COR-L47 (cell line): Measurements from ENCODE around the gene NRDC.
"Not testable (repeated sequence)": the region's sequence is repeated elsewhere in the genome, so short reads cannot be mapped to it uniquely, and the experiment has no call there.

Experiments used
- DNase-seq: peaks from one replicate; lab custom pipeline; 2025; lab: John Stamatoyannopoulos, UW

The NRDC gene

DNA sequence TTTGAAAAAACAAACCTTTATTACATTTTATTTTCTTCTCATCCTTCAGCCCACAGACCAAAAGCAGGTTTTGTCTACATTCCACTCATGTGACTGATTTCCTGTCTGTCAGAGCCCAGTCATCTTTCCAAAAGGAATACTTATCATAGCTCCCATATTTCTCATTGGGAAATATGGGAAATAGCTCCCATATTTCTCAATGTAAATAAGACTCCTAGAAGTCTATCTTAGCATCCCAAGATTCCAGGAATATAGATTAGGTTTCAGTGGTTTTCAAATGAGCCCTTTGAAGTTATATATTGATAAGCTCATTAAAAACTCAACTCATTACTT lies 19.1 kb upstream of the NRDC start:
- DNase-seq: no peak

DNA sequence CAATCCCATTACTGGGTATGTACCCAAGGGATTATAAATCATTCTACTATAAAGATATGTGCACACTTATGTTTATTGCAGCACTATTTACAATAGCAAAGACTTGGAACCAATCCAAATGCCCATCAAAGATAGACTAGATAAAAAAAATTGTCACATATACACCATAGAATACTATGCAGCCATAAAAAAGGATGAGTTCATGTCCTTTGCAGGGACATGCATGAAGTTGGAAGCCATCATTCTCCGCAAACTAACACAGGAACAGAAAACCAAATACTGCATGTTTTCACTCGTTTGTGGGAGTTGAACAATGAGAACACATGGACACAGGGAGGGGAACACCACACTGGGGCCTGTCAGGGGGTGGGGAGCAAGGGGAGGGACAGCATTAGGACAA lies 16.2 kb upstream of the NRDC start:
- not testable (repeated sequence) for DNase-seq

DNA sequence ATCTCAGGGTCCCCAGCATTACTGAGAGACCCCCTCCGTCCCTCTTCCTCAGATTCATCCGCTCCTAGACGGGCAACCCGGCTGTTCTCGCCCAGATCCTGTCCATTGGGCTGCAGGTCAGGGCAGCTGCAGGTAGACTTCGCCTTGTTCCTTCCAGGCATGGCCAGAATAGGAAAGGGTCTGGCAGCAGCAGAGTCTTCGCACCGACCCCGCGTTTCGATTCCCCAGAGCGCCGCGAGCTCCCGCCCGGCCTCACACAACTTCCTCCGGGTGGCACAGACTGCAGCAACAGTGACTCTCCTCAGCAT lies 265 bp downstream of the NRDC start:
- peak; percentile 41 for DNase-seq

DNA sequence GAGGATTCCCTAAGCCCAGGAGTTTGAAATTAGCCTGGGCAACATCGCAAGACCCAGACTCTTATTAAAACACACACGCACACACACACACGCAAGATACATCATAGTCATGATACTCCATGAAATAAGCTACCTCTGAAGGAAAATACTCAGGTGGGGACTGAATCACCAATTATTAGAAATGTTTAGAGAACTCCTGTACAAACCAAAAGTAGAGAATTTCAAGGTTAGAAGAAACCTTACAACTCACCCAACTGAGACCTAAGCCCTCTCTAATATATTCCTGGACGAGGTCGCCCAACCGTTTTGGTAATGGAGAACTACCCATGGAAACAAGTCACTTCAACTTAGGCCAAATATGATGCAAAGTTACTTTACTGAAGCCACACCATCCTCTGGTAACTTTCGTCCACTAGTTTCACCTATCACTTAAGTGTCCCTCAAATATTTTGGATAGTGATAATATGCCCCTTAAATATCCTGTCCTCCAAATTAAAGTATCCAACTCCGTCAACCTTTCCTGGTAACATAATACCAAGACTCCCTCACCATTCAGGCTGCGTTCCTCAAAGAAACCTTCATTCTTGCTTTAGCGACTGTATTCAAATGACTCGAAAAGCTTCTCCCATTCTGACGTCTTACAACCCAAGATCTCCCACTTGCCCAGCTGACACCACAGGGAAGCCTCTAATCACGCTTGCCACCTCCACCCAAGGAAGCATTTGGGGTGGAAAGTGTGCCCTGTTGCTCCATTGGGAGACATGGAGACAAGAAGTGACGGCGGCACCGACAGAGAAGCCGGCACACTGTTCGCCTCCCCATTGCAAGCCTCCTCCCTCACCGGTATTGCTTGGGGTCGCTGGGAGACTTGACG lies 856 bp downstream of the NRDC start:
- peak; percentile 24 for DNase-seq

DNA sequence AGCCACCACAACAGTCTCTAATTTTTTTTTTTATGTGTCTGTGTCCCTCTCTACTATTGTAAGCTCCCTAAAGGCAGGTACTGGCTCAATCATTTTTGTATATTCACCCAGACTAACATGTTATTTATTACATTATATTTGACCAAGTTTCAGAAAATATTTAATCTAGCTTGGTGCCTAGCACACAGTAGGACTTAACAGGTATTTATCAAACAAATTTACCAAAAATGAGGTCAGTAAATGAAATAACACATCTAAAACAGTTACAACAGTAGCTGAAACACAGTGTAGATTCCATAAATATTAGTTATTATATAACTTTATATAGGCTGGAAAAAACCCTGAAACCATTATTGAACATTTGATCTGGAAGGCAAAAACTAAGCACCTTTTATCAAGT lies 2.7 kb downstream of the NRDC start:
- DNase-seq: no peak

DNA sequence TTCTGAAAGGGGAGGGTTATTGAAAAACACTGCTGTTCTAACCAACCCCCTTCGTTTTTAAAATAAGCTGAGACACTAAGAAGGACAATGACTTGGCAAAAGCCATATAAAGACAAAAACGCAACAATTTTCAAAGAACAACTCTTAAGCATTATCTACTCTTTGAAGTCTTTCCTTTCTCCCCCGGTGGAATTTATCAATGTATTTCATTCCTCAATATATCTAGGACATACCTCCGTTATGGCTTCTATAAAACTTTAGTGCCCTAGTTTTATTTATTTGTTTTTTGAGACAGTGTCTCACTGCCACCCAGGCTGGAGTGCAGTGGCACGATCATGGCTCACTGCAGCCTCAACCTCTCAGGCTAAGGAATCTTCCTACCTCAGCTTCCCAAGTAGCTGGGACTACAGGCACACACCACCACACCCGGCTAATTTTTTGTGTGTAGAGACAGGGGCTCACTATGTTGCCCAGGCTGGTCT lies 3.2 kb downstream of the NRDC start:
- DNase-seq: no peak

DNA sequence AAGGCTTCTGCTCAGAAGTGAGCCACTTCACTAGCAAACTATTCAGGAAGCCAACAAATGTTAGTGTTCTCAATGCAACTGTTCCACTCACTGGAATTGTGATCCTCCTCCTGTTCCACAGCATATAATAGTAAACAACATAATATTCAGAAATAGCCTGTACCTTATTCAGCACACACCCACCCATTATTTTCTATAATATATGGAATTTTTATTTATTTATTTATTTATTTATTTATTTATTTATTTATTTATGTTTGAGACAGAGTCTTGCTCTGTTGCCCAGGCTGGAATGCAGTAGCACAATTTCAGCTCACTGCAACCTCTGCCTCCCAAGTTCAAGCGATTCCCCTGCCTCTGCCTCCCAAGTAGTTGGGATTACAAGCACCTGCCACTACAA lies 5.3 kb downstream of the NRDC start:
- DNase-seq: not testable (repeated sequence)

DNA sequence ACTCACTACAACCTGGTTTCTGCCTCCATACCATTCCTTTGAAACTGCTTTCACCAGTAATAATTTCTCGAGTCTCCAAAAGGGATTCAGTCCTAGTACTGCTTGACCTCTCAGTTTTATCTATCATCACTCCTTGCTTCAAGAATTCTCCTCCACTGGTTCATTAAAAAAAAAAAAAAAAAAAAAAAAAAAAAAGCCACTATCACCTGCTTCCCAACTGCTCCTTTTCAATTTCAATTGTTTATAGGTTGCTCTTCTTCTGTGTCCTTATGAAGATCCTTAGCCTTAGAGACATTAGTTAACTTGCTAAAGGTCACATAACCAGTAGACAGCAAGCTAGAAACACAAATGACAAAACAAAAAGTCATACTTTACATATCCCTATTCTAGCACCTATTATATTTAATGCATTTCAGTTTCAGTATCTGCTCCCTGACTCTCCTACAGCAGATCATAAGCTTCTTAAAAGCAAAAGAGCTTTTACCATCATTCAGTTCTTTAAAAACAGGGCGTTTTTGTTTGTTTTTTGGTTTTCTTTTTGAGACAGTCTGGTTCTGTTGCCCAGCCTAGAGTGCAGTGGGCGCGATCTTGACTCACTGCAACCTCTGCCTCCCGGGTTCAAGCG lies 7.1 kb downstream of the NRDC start:
- no peak for DNase-seq

DNA sequence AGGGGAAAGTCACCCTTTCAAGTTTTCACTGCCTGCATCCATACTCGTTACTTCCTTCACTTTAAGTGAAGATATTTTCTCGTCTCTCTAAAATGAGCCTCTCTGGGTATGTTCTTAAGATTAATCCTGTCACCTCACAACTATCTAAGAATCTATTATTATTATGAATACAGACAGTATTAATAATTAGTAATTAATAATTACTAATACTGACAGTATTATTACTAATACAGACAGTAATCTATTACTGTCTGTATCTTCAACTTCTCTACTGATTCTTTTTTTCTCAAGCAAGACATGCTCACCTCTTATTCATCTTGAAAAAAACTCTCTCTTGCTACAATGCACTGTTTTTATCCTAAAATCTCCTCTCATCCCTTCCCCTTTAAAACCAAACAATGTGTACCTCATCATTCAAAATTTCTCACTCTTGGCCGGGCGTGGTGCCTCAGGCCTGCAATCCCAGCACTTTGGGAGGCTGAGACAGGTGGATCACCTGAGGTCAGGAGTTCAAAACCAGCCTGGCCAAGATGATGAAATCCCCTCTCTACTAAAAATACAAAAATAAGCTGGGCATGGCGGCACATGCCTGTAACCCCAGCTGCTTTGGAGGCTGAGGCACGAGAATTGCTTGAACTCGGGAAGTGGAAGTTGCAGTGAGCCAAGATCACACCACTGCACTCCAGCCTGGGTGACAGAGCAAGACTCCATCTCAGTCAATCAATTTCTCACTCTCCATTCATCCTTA lies 7.8 kb downstream of the NRDC start:
- no peak for DNase-seq

DNA sequence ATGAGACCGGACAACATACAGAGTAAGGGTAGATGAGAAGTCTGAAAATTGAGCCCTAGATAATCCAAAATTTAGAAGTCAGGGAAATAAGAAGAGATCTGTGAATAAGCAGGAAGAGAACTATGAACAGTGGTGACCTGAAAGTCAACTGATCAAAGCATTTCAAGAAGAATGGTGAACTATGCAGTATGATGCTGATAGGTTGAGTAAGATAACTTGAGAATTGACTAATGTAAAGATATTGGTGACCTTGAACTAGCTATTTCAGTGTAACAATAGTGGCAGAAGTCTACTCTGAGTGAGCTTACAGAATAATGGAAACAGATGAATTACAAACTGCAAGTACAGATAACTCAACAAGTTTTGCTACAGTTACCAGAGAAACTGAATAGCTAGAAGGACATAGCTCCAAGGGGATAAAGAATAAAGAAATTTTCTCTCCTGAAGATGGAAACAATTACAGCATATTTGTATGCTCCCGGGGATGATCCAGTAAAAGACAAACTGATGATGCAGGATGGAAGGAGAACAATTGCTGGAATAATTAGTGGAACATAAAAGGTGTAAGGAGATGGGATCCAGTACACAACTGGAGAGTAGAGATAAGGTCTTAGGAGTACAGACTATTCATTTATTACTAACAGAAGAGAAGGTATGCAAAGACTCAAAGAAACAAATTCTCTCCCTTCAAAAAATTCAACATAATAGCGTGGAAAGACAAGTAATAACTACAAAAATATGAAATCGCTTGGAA lies 10.9 kb downstream of the NRDC start:
- DNase-seq: no peak

DNA sequence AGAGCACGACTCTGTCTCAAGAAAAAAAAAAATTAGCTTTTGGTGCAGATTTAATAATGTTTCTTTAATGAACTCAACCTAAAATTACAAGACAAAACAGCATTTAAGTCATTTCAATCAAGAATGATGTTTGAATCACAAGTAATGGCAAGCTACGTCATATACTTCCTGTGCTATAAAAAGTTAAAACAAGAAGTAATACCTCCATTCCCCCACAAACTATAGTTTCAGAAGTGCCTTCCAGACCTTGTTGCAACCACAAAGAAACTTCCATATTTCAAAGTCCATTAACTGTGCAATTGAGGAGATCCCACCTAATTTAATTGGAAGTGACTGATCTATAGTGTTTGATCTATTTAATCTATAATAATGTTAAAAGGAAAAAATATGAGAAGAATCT lies 15.1 kb downstream of the NRDC start:
- no peak for DNase-seq

DNA sequence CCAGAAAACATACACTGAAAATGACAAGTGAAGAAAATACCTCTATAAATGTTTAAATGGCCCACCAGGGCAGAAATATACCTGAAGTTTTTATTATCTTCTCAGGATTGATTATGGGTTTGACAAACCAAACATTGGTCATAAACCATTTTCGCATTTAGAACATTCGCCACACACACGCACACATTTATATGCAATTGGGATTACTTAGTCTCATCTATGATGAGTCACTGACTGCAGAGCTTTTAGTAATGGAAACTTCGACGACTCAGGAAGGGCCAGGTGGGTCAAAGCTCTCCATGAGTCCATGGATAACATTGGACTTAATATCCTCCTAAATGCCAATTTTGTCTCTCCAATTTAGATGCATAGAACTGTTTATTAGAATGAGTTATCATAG lies 16.9 kb downstream of the NRDC start:
- DNase-seq: no peak

DNA sequence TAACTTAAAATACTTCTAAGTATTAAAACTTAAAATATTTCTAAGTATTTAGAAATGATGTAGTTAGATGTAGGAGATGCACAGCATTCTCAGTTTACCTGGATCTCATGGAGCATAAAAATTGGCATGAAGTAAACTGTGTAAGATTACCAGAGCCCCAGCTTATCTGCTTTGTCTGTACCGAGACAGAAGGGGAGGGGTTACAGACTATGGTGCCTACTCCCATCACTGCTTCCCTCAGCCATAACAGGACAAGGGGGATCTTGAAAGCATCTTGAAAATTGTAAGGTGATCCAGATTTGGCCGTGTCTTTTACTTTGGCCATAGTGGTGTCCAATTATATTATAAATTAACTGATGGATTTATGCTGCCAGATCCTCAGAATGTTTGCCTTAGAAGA lies 18.8 kb downstream of the NRDC start:
- DNase-seq: no peak

DNA sequence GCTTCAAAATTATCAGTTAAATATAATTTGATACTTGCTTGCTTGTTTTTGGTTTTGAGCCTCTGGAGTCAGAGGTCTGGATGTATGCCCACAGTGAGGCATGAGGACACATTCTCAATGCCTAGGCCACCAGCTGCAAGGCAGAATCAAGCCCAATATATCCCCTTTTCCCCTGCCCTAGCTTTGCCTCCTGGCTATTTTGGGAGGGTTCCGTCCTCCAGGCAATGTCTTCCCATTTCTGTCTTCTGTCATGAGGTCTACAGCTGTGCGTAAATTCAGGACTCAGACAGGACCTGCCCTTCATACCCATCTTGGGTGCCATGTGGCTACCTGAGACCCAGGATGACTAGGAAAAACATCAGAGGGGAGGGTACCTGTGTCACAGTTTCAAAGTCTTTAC lies 19.2 kb downstream of the NRDC start:
- no peak for DNase-seq

DNA sequence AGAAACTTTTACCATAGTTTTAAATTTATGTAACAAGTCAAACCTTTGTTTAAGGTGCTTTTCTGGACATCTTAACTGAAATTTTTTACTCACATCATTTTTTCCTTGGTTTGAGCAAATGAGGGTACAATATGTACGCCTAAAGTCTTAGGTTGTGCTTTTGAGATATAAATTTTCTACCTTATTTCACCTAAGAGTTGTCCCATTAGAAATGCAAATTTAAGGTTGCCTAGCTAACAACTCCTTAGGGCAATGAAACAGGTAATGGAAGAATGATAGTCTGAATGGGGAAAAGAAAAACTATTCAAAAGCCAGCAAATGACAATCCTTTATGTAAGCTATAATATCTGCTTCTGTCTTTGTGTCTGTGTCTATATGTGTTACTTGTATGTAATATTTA lies 19.6 kb downstream of the NRDC start:
- no peak for DNase-seq

DNA sequence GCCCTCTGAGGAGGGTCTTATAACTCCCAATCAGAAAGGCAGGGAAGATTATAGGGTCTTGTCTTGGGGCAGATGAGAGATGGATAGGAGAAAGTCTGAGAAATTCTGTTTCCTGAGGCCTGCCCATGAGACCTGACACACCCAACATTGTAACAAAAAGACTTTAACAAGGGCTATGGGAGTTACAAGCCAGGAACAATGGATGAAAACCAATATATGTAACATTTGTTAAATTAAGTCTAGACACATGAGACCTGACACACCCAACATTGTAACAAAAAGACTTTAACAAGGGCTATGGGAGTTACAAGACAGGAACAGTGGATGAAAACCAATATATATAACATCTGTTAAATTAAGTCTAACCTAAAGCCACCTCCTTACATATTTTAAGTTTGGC lies 21.8 kb downstream of the NRDC start:
- DNase-seq: no peak

DNA sequence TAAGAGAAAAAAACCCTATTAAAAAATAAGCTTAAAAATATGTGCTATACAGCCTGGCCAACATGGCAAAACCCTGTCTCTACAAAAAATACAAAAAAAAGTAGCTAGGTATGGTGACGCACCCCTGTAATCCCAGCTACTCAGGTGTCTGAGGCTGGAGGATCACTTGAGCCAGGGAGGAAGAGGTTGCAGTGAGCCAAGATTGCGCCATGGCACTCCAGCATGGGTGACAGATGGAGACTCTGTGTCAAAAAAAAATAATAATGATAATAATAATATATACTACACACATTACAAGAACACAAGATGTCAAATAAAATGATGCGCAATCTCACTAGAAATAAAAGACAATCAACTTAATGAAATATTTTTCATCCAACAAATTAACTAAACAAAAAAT lies 22.9 kb downstream of the NRDC start:
- DNase-seq: no peak

DNA sequence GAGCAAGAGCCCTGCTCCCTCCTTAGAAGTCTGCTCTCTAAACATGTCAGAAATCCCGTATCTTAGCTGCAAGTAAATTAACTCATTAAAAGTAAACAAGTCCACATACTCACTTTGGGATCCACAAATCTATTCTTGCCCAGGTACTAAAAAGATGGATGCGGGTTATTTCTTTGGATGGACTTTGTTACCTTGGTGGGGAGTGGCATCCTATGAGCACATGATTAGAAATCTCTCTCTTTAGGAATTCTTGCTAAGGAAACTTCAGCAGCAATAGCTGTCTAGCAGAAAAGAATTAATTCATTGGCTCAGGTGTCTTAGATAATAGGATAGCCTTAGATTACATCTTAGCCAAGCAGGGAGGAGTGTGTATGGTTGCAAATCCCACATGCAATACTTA lies 25.2 kb downstream of the NRDC start:
- no peak for DNase-seq

DNA sequence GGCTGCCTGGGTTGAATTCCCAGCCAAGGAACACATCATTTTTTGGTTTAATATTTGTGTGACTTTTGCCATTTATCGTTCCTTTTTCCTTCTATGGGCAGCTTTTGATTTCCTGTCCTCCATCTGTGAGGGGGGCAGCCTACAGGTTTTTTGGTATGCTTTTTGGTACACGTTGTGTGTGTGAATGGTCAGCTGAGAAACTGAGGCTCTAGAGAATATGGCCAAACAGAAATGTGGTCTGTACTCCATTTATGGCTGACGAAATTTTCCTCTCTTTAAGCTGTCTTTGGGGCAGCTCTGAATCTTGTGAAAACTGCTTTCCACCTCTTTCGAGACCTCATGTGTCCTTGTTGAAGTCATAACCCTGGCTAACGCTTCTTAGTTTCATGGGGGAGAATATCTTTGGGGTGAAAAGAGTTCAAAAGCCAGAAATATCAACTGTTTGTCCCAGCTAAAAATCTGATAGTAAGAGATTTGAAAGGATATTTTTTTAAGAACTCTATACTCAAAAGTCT lies 26.6 kb downstream of the NRDC start:
- no peak for DNase-seq

DNA sequence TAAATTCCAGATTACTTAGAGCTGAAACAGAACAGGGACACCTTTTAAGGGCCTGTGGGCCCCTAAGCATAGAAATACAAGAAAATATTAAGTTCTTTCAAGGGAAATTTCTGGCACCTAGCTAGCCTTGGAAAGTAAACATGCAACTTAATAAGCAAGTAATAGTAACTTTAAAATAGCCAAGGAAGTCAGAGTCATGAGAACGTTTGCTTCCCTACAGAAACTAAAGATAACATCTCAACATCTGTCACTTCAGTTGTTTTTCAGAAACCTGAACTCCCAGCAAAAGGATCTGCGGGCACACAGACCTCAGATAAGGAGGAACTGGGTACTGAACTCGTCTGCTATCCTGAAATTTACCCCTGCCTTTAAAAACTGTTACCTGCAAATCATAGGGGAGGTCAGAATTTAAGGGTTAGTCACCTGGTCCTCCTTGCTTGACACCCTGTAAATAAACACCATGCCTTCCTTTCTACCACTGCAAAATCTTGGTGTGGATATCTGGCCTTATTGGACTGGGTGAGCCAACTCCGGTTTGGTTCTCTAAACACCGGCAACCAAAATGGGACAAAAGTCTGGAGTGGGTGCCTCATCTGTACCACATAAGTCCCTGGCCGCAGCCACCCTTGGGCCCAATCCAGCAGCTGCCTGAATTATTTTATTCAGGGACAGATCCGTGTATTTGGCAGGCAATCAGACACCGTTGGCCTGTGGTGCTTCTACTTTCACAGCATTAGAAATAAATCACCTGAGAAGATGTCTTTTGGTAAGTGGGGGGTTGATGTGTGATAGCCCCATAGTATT lies 27.9 kb downstream of the NRDC start:
- peak; percentile 12 for DNase-seq

DNA sequence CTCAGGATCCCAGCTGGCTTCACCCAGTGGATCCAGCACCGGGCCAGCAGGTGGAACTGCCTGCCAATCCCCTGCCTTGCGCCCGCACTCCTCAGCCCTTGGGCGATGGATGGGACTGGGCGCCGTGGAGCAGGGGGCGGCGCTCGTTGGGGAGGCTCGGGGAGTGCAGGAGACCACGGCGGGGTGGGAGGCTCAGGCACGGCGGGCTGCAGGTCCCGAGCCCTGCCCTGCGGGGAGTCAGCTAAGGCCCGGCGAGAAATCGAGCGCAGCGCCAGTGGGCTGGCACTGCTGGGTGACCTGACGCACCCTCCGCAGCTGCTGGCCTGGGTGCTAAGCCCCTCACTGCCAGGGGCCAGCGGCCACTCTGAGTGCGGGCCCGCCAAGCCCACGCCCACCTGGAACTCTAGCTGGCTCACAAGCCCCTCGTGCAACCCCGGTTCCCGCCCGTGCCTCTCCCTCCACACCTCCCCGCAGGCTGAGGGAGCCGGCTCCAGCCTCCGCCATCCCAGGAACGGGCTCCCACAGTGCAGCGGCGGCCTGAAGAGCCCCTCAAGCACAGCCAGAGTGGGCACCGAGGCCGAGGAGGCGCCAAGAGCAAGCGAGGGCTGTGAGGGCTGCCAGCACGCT lies 31.1 kb downstream of the NRDC start:
- DNase-seq: no peak
